ENCODE results near the gene SLC23A2. TPM values are rescaled to one million over a fixed set of nuclear protein-coding genes. Genes with fewer than 3 reads are reported as not detected.
"Not testable (repeated sequence)": the region's sequence is repeated elsewhere in the genome, so short reads cannot be mapped to it uniquely, and the experiment has no call there.

SLC23A2 gene
- polyA plus RNA-seq, 1 donor from 2014 or later, result 38.3 TPM

- Histone ChIP-seq H3K9me2 (ENCODE audit: insufficient read depth, low read length) (no peaks in the 10 kb centered on the region), H3K4me3 (ENCODE audit: low read length) (no peak overlapping the region), H3K4me2 (ENCODE audit: low read length) (no peak overlapping the region), H3K9ac (ENCODE audit: low read length) (no peak overlapping the region), H2AFZ (ENCODE audit: low read depth, low read length) (no peak overlapping the region), H3K9me3 (ENCODE audit: low read length) (no peaks in the 10 kb centered on the region), H3K79me2 (replicated peaks; ENCODE audit: insufficient read depth, low read length) (no peaks in the 10 kb centered on the region), H4K20me1 (ENCODE audit: insufficient read depth) (no peaks in the 10 kb centered on the region), H3F3A (ENCODE audit: insufficient read depth, low read length, poor library complexity, severe bottlenecking) (no peaks in the 10 kb centered on the region), H3K27me3 (ENCODE audit: insufficient read depth, low read depth, low read length) (no peaks in the 10 kb centered on the region), H3K27ac (ENCODE audit: low read length) (no peak overlapping the region), H3K36me3 (ENCODE audit: insufficient read depth, low read length) (no peaks in the 10 kb centered on the region)
- TF ChIP-seq POLR2AphosphoS5 (IDR thresholded peaks at IDR 0.05) (no peak), SMC3 (conservative IDR thresholded peaks at IDR 0.05; ENCODE audit: poor library complexity) (no peak), REST (IDR thresholded peaks at IDR 0.05; ENCODE audit: borderline replicate concordance) (no peak), RAD21 (conservative IDR thresholded peaks at IDR 0.05) (no peak), MXI1 (conservative IDR thresholded peaks at IDR 0.05; ENCODE audit: poor library complexity, severe bottlenecking) (no peak), EZH2 (IDR thresholded peaks at IDR 0.05; ENCODE audit: borderline replicate concordance, insufficient read depth, low read length, poor library complexity, severe bottlenecking) (no peak), CTCF (IDR thresholded peaks at IDR 0.05; ENCODE audit: poor library complexity, severe bottlenecking) (no peak), EP300 (conservative IDR thresholded peaks at IDR 0.05; ENCODE audit: poor library complexity, severe bottlenecking) (no peak), TAF1 (IDR thresholded peaks at IDR 0.05; ENCODE audit: low read depth) (no peak)
Observed at GRCh38 chr20:4880051-4880450, 121.3 kb downstream of the SLC23A2 start.

- not testable (repeated sequence) for H3K27me3 ChIP-seq (ENCODE audit: insufficient read depth, low read depth, low read length); H3K9me3 ChIP-seq (ENCODE audit: low read length); H3K9ac ChIP-seq (ENCODE audit: low read length)
Observed at GRCh38 chr20:4878099-4878498, 123.2 kb downstream of the SLC23A2 start.

GRCh38 chr20:4876731-4877130, 124.6 kb downstream of the SLC23A2 start:
- TF ChIP-seq TAF1 (IDR thresholded peaks at IDR 0.05; ENCODE audit: low read depth) (no peak), POLR2AphosphoS5 (IDR thresholded peaks at IDR 0.05) (no peak), EP300 (conservative IDR thresholded peaks at IDR 0.05; ENCODE audit: poor library complexity, severe bottlenecking) (no peak), SMC3 (conservative IDR thresholded peaks at IDR 0.05; ENCODE audit: poor library complexity) (no peak)
- H3K9me3 ChIP-seq (ENCODE audit: low read length), result no peaks in the 10 kb centered on the region
- no peaks in the 10 kb centered on the region for H4K20me1 ChIP-seq (ENCODE audit: insufficient read depth)
- H3K9me2 ChIP-seq (ENCODE audit: insufficient read depth, low read length), result no peaks in the 10 kb centered on the region
- H3K79me2 ChIP-seq (replicated peaks; ENCODE audit: insufficient read depth, low read length), result no peaks in the 10 kb centered on the region
- no peak overlapping the region for H3K27ac ChIP-seq (ENCODE audit: low read length)
- no peak overlapping the region for H2AFZ ChIP-seq (ENCODE audit: low read depth, low read length)
- H3K9ac ChIP-seq (ENCODE audit: low read length), result no peak overlapping the region
- H3K4me2 ChIP-seq (ENCODE audit: low read length), result no peak overlapping the region
- H3F3A ChIP-seq (ENCODE audit: insufficient read depth, low read length, poor library complexity, severe bottlenecking), result no peaks in the 10 kb centered on the region
- H3K27me3 ChIP-seq (ENCODE audit: insufficient read depth, low read depth, low read length), result no peaks in the 10 kb centered on the region
- peaks cover 4% of the 10 kb centered on the region for H3K36me3 ChIP-seq (ENCODE audit: insufficient read depth, low read length)
- H3K4me3 ChIP-seq (ENCODE audit: low read length), result no peak overlapping the region

More at GRCh38 chr20:4878099-4878498, 123.2 kb downstream of the SLC23A2 start:
- not testable (repeated sequence) for H4K20me1 ChIP-seq (ENCODE audit: insufficient read depth); H3K4me3 ChIP-seq (ENCODE audit: low read length); H3K79me2 ChIP-seq (replicated peaks; ENCODE audit: insufficient read depth, low read length); H3F3A ChIP-seq (ENCODE audit: insufficient read depth, low read length, poor library complexity, severe bottlenecking); H2AFZ ChIP-seq (ENCODE audit: low read depth, low read length); H3K9me2 ChIP-seq (ENCODE audit: insufficient read depth, low read length); H3K4me2 ChIP-seq (ENCODE audit: low read length); H3K36me3 ChIP-seq (ENCODE audit: insufficient read depth, low read length); H3K27ac ChIP-seq (ENCODE audit: low read length)

Data from neural cell (in vitro differentiated cells).